IMR-90 (cell line): ENCODE measurements around the gene OR51D1. TPM values are rescaled to one million over a fixed set of nuclear protein-coding genes. Genes with fewer than 3 reads are reported as not detected.

ENCODE experiments used
- ATAC-seq: fragments of 200-7000 bp; cut with Tn5 transposase; 2 replicates; pipeline ENCODE4 v1.9.1; 2020; ENCODE audit warnings: low read depth, mild to moderate bottlenecking, moderate library complexity
- BruUV-seq: library from RNA; stranded (reverse); fragments of 400-500 nt; replicated peaks from 2 replicates; lab custom pipeline; 2021; lab: Mats Ljungman, UMichigan
- CTCF ChIA-PET: fragments of 300-600 bp; formaldehyde crosslinking; extraction: SDS; loops from one replicate; lab custom pipeline; 2021; ENCODE audit warnings: antibody characterized with exemption; lab: Yijun Ruan, JAX
- POLR2A ChIA-PET: fragments of 300-600 bp; sonication (Branson Sonifier 250); formaldehyde crosslinking; loops from one replicate; lab custom pipeline; 2022; ENCODE audit warnings: antibody characterized with exemption; ENCODE audit not compliant: unreplicated experiment; lab: Charles Lee
- DNase-seq: peaks from one replicate; pipeline ENCODE4 v3.0.0; 2013
- H2AFZ ChIP-seq: replicated peaks from 2 replicates; pipeline ENCODE3; 2013; ENCODE audit warnings: low read length, mild to moderate bottlenecking; ENCODE audit not compliant: poor library complexity
- H2AK5ac ChIP-seq: 2 replicates; pipeline ENCODE4 v1.6.1; 2013; ENCODE audit warnings: low read depth, low read length, inconsistent platforms
- H2AK9ac ChIP-seq: replicated peaks from 2 replicates; pipeline ENCODE3; 2013; ENCODE audit warnings: mild to moderate bottlenecking, low read depth, low read length, moderate library complexity; ENCODE audit not compliant: poor library complexity
- H2BK120ac ChIP-seq: 2 replicates; pipeline ENCODE4 v1.6.1; 2013; ENCODE audit warnings: low read depth, low read length, inconsistent platforms
- H2BK15ac ChIP-seq: 3 replicates; pipeline ENCODE4 v1.6.1; 2013; ENCODE audit warnings: low read depth, low read length, inconsistent platforms
- H2BK20ac ChIP-seq: 2 replicates; pipeline ENCODE4 v1.6.1; 2013; ENCODE audit warnings: low read depth, mild to moderate bottlenecking, inconsistent platforms, low read length, moderate library complexity
- H2BK5ac ChIP-seq: 2 replicates; pipeline ENCODE4 v1.6.1; 2013; ENCODE audit warnings: mild to moderate bottlenecking, low read depth, low read length, inconsistent platforms; ENCODE audit not compliant: poor library complexity, severe bottlenecking
- H3K14ac ChIP-seq: replicated peaks from 2 replicates; pipeline ENCODE4 v1.6.1; 2013; ENCODE audit warnings: low read depth, low read length, inconsistent platforms
- H3K18ac ChIP-seq: 2 replicates; pipeline ENCODE4 v1.6.1; 2013; ENCODE audit warnings: low read depth, low read length, control low read depth
- H3K23ac ChIP-seq: 2 replicates; pipeline ENCODE4 v1.6.1; 2013; ENCODE audit warnings: low read depth, low read length, inconsistent platforms
- H3K27ac ChIP-seq: 2 replicates; pipeline ENCODE4 v1.5.1; 2013; ENCODE audit warnings: mild to moderate bottlenecking, control low read depth, low read length; ENCODE audit not compliant: insufficient read depth
- H3K27me3 ChIP-seq: 2 replicates; pipeline ENCODE4 v1.6.1; 2013; ENCODE audit warnings: low read length; ENCODE audit not compliant: control insufficient read depth, insufficient read depth
- H3K36me3 ChIP-seq: 2 replicates; pipeline ENCODE4 v1.6.1; 2013; ENCODE audit warnings: low read length, mixed read lengths; ENCODE audit not compliant: control insufficient read depth, insufficient read depth
- H3K4ac ChIP-seq: 2 replicates; pipeline ENCODE4 v1.6.1; 2013; ENCODE audit warnings: low read depth, low read length, inconsistent platforms
- H3K4me1 ChIP-seq: 2 replicates; pipeline ENCODE4 v1.6.1; 2013; ENCODE audit warnings: low read length, mixed read lengths; ENCODE audit not compliant: control insufficient read depth, insufficient read depth
- H3K4me2 ChIP-seq: 2 replicates; pipeline ENCODE4 v1.6.1; 2013; ENCODE audit warnings: low read depth, mild to moderate bottlenecking, control low read depth, low read length, moderate library complexity
- H3K4me3 ChIP-seq: 2 replicates; pipeline ENCODE4 v1.5.1; 2013; ENCODE audit warnings: low read depth, mild to moderate bottlenecking, control low read depth, low read length, moderate library complexity; ENCODE audit not compliant: insufficient read depth
- H3K56ac ChIP-seq: 2 replicates; pipeline ENCODE4 v1.6.1; 2013; ENCODE audit warnings: low read length, inconsistent platforms; ENCODE audit not compliant: insufficient read depth; ENCODE audit errors: extremely low read depth
- H3K79me1 ChIP-seq, 2 experiments: 2 replicates each; pipeline ENCODE4 v1.6.1; 2013; ENCODE audit warnings: low read length in 2 of 2, inconsistent platforms in 1 of 2, low read depth in 1 of 2
- H3K9ac ChIP-seq: 2 replicates; pipeline ENCODE4 v1.6.1; 2013; ENCODE audit warnings: low read depth, low read length, control low read depth
- H3K9me1 ChIP-seq: 2 replicates; pipeline ENCODE4 v1.6.1; 2013; ENCODE audit warnings: low read length, inconsistent platforms; ENCODE audit not compliant: insufficient read depth
- H3K9me3 ChIP-seq: 2 replicates; pipeline ENCODE4 v1.6.1; 2013; ENCODE audit warnings: low read length; ENCODE audit not compliant: control insufficient read depth, insufficient read depth
- H4K20me1 ChIP-seq: 2 replicates; pipeline ENCODE4 v1.6.1; 2013; ENCODE audit warnings: low read length, inconsistent platforms; ENCODE audit not compliant: insufficient read depth
- H4K5ac ChIP-seq: 2 replicates; pipeline ENCODE4 v1.6.1; 2013; ENCODE audit warnings: mild to moderate bottlenecking, low read depth, low read length, control low read depth
- H4K8ac ChIP-seq, 2 experiments: 2 replicates each; pipeline ENCODE4 v1.6.1; 2013; ENCODE audit warnings: low read depth in 2 of 2, low read length in 2 of 2, control low read depth in 1 of 2, inconsistent platforms in 1 of 2
- H4K91ac ChIP-seq: 2 replicates; pipeline ENCODE4 v1.6.1; 2013; ENCODE audit warnings: low read depth, low read length, inconsistent platforms; ENCODE audit not compliant: insufficient read depth
- BHLHE40 ChIP-seq: fragments of 150-350 bp; IDR thresholded peaks from 2 replicates; pipeline ENCODE4 v1.6.1; 2016; ENCODE audit warnings: mild to moderate bottlenecking, low read depth, low read length
- CEBPB ChIP-seq: IDR thresholded peaks from 2 replicates; pipeline ENCODE4 v1.6.1; 2012; ENCODE audit warnings: low read depth, low read length, improper control_type of control experiment
- FOS ChIP-seq: fragments of 150-350 bp; IDR thresholded peaks from 2 replicates; pipeline ENCODE4 v1.6.1; 2016; ENCODE audit warnings: low read depth, low read length
- NFE2L2 ChIP-seq: fragments of 150-350 bp; IDR thresholded peaks from 2 replicates; pipeline ENCODE4 v1.6.1; 2016; ENCODE audit warnings: low read depth, mild to moderate bottlenecking, low read length
- POLR2A ChIP-seq: IDR thresholded peaks from 2 replicates; pipeline ENCODE4 v1.6.1; 2012; ENCODE audit warnings: mild to moderate bottlenecking, low read depth, low read length
- RAD21 ChIP-seq: IDR thresholded peaks from 2 replicates; pipeline ENCODE4 v1.6.1; 2012; ENCODE audit warnings: low read length, improper control_type of control experiment
- RFX5 ChIP-seq: IDR thresholded peaks from 2 replicates; pipeline ENCODE4 v1.8.0; 2012; ENCODE audit warnings: low read depth, mild to moderate bottlenecking, low read length, moderate library complexity
- SMC3 ChIP-seq: fragments of 150-350 bp; IDR thresholded peaks from 2 replicates; pipeline ENCODE4 v1.6.1; 2016; ENCODE audit warnings: low read depth, mild to moderate bottlenecking, antibody characterized with exemption, low read length, moderate library complexity
- WGBS, 2 experiments: methylation state at CpG; one replicate each; pipeline versions ENCODE4 v1.1.5 to v1.1.7; 2013; ENCODE audit warnings: missing lambda C conversion rate in 2 of 2; ENCODE audit not compliant: insufficient read length in 1 of 2; ENCODE audit errors: extremely low coverage in 2 of 2; 5-methylcytosine and 5-hydroxymethylcytosine counted together
- dilution Hi-C: fragments of 300-500 bp; cut with HindIII; formaldehyde crosslinking; loops from one replicate; pipeline ENCODE4 v1.14.3; 2018; ENCODE audit warnings: low sequenced_read_pairs; ENCODE audit not compliant: unreplicated experiment
- in situ Hi-C: fragments of 300-500 bp; cut with MboI; formaldehyde crosslinking; loops from 3 replicates; pipeline ENCODE4 v1.14.3; 2019; ENCODE audit warnings: low sequenced_read_pairs, inconsistent platforms, mixed read lengths
- intact Hi-C: fragments of 100-400 bp; cut with micrococcal nuclease; formaldehyde crosslinking; loops from 2 replicates; pipeline ENCODE4 v1.10.0; 2022
- polyA plus RNA-seq, 3 experiments: library from polyadenylated mRNA; depleted of rRNA; stranded (reverse); fragments of >200 nt; gene quantifications; 2 replicates each; pipeline ENCODE4 v1.2.3, GENCODE V29; 2012; ENCODE audit warnings: low replicate concordance in 1 of 3
- total RNA-seq: library from RNA; depleted of rRNA; stranded (reverse); fragments of >200 nt; gene quantifications from 2 replicates; pipeline ENCODE4 v1.2.3, GENCODE V29; 2012
- TF ChIP-seq, protein P1 (sequence below): fragments of 150-350 bp; IDR thresholded peaks from 2 replicates; pipeline ENCODE4 v1.6.1; 2017; ENCODE audit warnings: mild to moderate bottlenecking, antibody characterized with exemption, low read length, low read depth

OR51D1 gene
- total and polyA plus RNA-seq, 2 of the 4 experiments (the other 2 are of a cell fraction), result not detected

GRCh38 chr11:4680341-4680740 lies 43.1 kb downstream of the OR51D1 start:
- no peak overlapping the region for H3K23ac ChIP-seq
- ATAC-seq, result no peak
- no peak for DNase-seq
- no peak overlapping the region for H3K4me3 ChIP-seq
- no peaks in the 10 kb centered on the region for H4K20me1 ChIP-seq
- no peak overlapping the region for H3K18ac ChIP-seq
- dilution Hi-C loops, result no loop called here
- no peak overlapping the region for H2BK5ac ChIP-seq
- H3K4me2 ChIP-seq, result no peak overlapping the region
- no peak overlapping the region for H3K27ac ChIP-seq
- no peak overlapping the region for H4K5ac ChIP-seq
- no peak overlapping the region for H3K4ac ChIP-seq
- H3K9me1 ChIP-seq, result peaks cover 7% of the 10 kb centered on the region; the same call in 1 of the 2 replicates
- H3K4me1 ChIP-seq, result peaks cover 9% of the 10 kb centered on the region
- whole genome bisulfite sequencing, 2 experiments, result no CpG with 5 or more reads among the region's 3 CpGs
- no peak overlapping the region for H3K56ac ChIP-seq
- no peaks in the 10 kb centered on the region for H3K9me3 ChIP-seq
- ChIA-PET POLR2A (no interaction called here), CTCF (interaction anchor here (0.8 kb wide), 1 partner anchor 10 kb away, joined by 3 read pairs; no protein-coding TSS in a partner anchor)
- H2BK20ac ChIP-seq, result no peak overlapping the region
- no peaks in the 10 kb centered on the region for H3K36me3 ChIP-seq
- H3K14ac ChIP-seq, result no peak overlapping the region
- H3K9ac ChIP-seq, result no peak overlapping the region
- no peak overlapping the region for H4K91ac ChIP-seq
- in situ Hi-C loops, result no loop called here
- no peaks in the 10 kb centered on the region for H3K79me1 ChIP-seq
- BruUV-seq, result no TSS peak
- no peak for TF ChIP-seq CEBPB
- TF ChIP-seq NFE2L2, result no peak
- TF ChIP-seq POLR2A, result no peak
- no peak for TF ChIP-seq SMC3
- TF ChIP-seq, protein P1, sequence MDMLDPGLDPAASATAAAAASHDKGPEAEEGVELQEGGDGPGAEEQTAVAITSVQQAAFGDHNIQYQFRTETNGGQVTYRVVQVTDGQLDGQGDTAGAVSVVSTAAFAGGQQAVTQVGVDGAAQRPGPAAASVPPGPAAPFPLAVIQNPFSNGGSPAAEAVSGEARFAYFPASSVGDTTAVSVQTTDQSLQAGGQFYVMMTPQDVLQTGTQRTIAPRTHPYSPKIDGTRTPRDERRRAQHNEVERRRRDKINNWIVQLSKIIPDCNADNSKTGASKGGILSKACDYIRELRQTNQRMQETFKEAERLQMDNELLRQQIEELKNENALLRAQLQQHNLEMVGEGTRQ, result no peak
- no peak for TF ChIP-seq BHLHE40
- TF ChIP-seq RAD21, result no peak
- TF ChIP-seq FOS, result no peak
- no peak for TF ChIP-seq RFX5
- no peak overlapping the region for H2BK15ac ChIP-seq
- no peak overlapping the region for H4K8ac ChIP-seq
- intact Hi-C loops, result no loop called here
- no peaks in the 10 kb centered on the region for H3K27me3 ChIP-seq
- no peak overlapping the region for H2BK120ac ChIP-seq
- no peak overlapping the region for H2AK5ac ChIP-seq
- no peak overlapping the region for H2AK9ac ChIP-seq
- H2AFZ ChIP-seq, result no peak overlapping the region
